ENCODE data around the gene PAM.

- TF ChIP-seq, protein P1, sequence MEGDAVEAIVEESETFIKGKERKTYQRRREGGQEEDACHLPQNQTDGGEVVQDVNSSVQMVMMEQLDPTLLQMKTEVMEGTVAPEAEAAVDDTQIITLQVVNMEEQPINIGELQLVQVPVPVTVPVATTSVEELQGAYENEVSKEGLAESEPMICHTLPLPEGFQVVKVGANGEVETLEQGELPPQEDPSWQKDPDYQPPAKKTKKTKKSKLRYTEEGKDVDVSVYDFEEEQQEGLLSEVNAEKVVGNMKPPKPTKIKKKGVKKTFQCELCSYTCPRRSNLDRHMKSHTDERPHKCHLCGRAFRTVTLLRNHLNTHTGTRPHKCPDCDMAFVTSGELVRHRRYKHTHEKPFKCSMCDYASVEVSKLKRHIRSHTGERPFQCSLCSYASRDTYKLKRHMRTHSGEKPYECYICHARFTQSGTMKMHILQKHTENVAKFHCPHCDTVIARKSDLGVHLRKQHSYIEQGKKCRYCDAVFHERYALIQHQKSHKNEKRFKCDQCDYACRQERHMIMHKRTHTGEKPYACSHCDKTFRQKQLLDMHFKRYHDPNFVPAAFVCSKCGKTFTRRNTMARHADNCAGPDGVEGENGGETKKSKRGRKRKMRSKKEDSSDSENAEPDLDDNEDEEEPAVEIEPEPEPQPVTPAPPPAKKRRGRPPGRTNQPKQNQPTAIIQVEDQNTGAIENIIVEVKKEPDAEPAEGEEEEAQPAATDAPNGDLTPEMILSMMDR (IDR thresholded peaks at IDR 0.05; ENCODE audit: insufficient read depth, low read length, poor library complexity, severe bottlenecking): no peak
- no peak for TF ChIP-seq EZH2phosphoT487 (conservative IDR thresholded peaks at IDR 0.05; ENCODE audit: low read length)
Observed at GRCh38 chr5:103014983-103015382, 259.9 kb downstream of the PAM start.
